ENCODE measurements around the gene GLIS1. TPM values are rescaled to one million over a fixed set of nuclear protein-coding genes. Genes with fewer than 3 reads are reported as not detected.

The GLIS1 gene
- total and polyA plus RNA-seq, 8 donors: 0.06 to 0.26 (median 0.13) TPM; not detected in 4

DNA sequence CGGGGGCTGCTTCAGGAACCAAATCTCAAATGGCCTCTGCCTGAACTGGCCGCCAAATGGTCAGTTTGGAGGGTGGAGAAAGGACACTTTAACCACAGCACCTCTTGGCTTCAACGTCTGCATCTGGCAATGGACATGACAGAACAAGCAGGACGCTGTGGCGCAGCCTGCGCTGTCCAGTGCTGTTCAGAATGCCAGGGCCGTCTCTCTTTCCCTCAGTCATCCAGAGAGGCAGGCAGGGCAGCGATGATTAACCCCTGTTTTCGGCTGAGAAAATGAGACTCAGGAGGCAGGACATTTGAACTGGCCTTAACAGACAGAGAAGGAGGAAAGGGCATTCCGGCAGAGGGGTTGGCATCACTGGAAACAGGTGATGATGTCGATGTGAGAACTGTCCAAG is 48.6 kb downstream of the GLIS1 start:
- DNase-seq (no peak), FAIRE-seq (no peak), ATAC-seq (no peak)
- no peaks in the 10 kb centered on the region for H3K27me3 ChIP-seq
- H3K4me3 ChIP-seq: no peak overlapping the region
- no peak overlapping the region for H3K27ac ChIP-seq
- TF ChIP-seq, protein P1, sequence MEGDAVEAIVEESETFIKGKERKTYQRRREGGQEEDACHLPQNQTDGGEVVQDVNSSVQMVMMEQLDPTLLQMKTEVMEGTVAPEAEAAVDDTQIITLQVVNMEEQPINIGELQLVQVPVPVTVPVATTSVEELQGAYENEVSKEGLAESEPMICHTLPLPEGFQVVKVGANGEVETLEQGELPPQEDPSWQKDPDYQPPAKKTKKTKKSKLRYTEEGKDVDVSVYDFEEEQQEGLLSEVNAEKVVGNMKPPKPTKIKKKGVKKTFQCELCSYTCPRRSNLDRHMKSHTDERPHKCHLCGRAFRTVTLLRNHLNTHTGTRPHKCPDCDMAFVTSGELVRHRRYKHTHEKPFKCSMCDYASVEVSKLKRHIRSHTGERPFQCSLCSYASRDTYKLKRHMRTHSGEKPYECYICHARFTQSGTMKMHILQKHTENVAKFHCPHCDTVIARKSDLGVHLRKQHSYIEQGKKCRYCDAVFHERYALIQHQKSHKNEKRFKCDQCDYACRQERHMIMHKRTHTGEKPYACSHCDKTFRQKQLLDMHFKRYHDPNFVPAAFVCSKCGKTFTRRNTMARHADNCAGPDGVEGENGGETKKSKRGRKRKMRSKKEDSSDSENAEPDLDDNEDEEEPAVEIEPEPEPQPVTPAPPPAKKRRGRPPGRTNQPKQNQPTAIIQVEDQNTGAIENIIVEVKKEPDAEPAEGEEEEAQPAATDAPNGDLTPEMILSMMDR (IDR thresholded peaks at IDR 0.05): no peak
- H3K4me1 ChIP-seq: peaks cover 0 to 3% (median 0%) of the 10 kb centered on the region in 3 donors
- H3K9me3 ChIP-seq: no peaks in the 10 kb centered on the region
- intact Hi-C loops (cut with DNase I): no loop called here
- 77 to 81% methylated on average over 11 of the region's 11 CpGs for WGBS, 2 donors
- H3K36me3 ChIP-seq: no peaks in the 10 kb centered on the region

DNA sequence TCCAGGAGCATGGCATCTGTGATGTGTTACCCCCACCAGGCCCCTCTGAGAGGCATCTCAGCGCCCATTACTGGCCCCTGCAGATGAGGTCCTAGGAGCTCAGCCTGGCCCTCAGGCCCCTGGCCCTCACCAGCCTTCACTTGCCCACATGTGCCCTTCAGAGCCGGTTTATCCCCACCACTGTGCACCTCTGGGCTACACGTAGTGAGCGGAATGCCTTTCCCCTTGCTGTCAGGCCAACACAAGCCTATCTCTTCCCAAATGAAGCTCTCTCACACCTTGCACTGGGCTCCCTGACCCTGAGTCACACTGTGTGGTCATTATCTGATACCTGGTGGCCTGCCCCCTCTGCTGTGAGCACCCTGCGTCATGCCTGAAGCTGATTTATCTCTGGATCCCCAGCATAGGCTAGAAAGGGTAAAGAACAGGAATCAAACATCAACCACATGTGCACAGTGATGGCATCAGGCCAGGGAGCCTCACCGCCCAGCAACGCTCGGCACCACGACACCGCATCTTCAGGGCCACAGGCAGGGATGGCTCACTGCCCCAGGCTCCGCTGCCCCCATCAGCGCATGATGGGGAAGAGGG is 49.1 kb downstream of the GLIS1 start:
- Histone ChIP-seq H3K9me3 (no peaks in the 10 kb centered on the region), H3K27ac (no peak overlapping the region), H3K36me3 (no peaks in the 10 kb centered on the region), H3K4me3 (no peak overlapping the region), H3K27me3 (no peaks in the 10 kb centered on the region), H3K4me1 (peaks cover 0 to 3% (median 0%) of the 10 kb centered on the region in 3 donors)
- FAIRE-seq: no peak
- ATAC-seq: no peak
- no peak for DNase-seq
- TF ChIP-seq, protein P1 (IDR thresholded peaks at IDR 0.05): no peak
- 78 to 88% methylated on average over 12 of the region's 12 CpGs for WGBS, 2 donors
- intact Hi-C loops (cut with DNase I): loop anchor here in 1 of 3 donors (10.0 kb wide), 1 partner anchor 205 kb away; no protein-coding TSS in a partner anchor

DNA sequence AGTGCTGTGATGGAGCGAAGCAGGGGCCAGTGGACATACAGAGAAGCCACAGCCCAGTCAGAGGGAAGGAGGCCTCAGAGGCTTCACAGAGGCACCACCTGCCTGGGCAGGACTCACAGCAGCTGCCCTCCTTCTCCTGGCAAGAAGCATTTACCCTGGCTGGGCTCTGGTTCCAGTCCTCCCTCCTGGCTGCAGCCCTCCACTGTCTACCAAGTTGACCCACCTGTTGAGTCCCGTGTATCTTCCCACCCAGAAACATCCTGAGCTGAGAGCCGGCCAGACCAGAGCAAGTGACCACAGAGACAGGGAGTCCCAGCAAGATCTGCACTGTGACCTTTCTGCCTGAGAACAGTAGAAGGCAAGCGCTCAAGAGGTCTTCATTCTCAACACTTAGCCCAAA is 49.7 kb downstream of the GLIS1 start:
- WGBS, 2 donors: 67 to 85% methylated on average over 4 of the region's 4 CpGs
- no peak overlapping the region for H3K4me3 ChIP-seq
- no peaks in the 10 kb centered on the region for H3K36me3 ChIP-seq
- no peaks in the 10 kb centered on the region for H3K27me3 ChIP-seq
- intact Hi-C loops (cut with DNase I): loop anchor here in 1 of 3 donors (10.0 kb wide), 1 partner anchor 204 kb away; no protein-coding TSS in a partner anchor
- no peak overlapping the region for H3K27ac ChIP-seq
- ATAC-seq (no peak), FAIRE-seq (no peak), DNase-seq (no peak)
- H3K4me1 ChIP-seq: peaks cover 0 to 3% (median 0%) of the 10 kb centered on the region in 3 donors
- H3K9me3 ChIP-seq: no peaks in the 10 kb centered on the region
- TF ChIP-seq, protein P1 (IDR thresholded peaks at IDR 0.05): no peak

DNA sequence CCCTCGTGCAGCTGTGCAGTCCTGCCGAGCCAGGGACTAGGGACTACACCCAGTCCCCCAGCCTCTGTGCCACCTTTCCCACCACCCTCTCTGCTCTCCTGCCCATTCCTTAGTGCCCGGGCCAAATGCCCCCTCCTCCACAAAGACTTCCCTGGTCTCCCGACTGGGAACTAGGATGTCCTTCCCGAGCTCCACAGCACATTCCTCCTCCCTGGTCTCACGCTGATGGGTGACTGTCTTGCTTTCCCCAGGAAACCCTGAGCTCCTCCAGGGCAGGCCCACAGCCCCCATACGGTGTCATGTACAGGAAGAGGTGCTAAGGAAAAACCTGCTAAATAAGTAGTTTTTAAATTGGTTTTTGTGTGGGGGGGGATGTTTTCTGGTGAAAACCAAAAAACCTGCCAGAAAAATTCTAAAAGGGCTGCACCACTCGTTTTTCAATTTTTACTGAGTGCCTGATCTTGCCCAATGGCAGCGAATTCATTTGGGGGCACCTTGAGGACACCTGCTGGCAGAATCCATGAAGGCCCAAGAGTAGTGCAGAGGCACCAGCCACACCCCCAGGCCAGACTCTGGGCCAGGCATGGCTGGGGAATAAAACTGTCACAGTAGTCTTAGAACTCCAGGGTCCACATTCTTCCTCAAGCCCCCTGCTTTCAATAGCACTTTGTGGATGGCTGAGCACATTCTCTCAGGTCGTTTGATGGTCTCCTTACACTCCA is 50.4 kb downstream of the GLIS1 start:
- intact Hi-C loops (cut with DNase I): loop anchor here in 1 of 3 donors (10.0 kb wide), 1 partner anchor 204 kb away; no protein-coding TSS in a partner anchor
- ATAC-seq (no peak), FAIRE-seq (no peak)

More for the DNA sequence above, 50.4 kb downstream of the GLIS1 start:
- Histone ChIP-seq H3K27ac (no peak overlapping the region), H3K9me3 (no peaks in the 10 kb centered on the region), H3K36me3 (no peaks in the 10 kb centered on the region), H3K27me3 (no peaks in the 10 kb centered on the region), H3K4me1 (peaks cover 0 to 3% (median 0%) of the 10 kb centered on the region in 3 donors), H3K4me3 (no peak overlapping the region)
- DNase-seq: no peak
- TF ChIP-seq, protein P1 (IDR thresholded peaks at IDR 0.05): no peak
- WGBS, 2 donors: 62 to 68% methylated on average over 9 to 10 of the region's 10 CpGs
